ENCODE results near the gene SLCO3A1. TPM values are rescaled to one million over a fixed set of nuclear protein-coding genes. Genes with fewer than 3 reads are reported as not detected.

The SLCO3A1 gene
- total and polyA plus RNA-seq, 4 donors = 1.6 to 3.6 (median 2.4) TPM

DNA sequence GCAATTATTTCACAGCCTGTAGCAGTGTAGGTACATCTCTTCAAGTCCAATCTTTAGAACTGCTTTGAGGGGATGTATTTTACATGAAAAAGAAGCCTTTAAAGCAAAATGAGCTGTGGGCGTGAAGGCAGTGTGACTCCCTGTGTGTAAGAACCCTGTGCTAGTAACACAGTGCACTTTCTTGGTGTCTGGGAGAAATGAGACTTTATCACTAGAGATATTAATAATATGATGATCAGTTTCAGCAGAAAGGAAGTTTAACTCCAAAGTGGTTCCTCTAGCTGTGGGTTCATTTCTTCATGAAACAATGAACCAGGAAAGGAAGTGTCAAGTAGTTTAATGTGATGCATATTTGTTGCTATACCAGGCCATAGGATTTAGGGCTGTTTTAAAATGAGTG is 41.5 kb downstream of the SLCO3A1 start:
- no peak for DNase-seq (ENCODE audit: low spot score)
- Histone ChIP-seq H3K36me3 (ENCODE audit: control insufficient read depth in 4 of 4, insufficient read depth in 3 of 4, low read depth in 1 of 4, low read length in 3 of 4) (no peaks in the 10 kb centered on the region), H3K9ac (ENCODE audit: low read depth in 1 of 2, low read length in 2 of 2) (no peak overlapping the region), H3K9me3 (ENCODE audit: control insufficient read depth in 4 of 4, low read length in 3 of 4) (peaks cover 0 to 3% (median 0%) of the 10 kb centered on the region in 4 donors), H3K27ac (ENCODE audit: low read depth in 1 of 2, low read length in 2 of 2) (no peak overlapping the region), H3K4me3 (ENCODE audit: low read depth in 1 of 3, low read length in 3 of 3) (no peak overlapping the region), H3K4me1 (ENCODE audit: control insufficient read depth in 4 of 4, insufficient read depth in 4 of 4, low read length in 3 of 4) (no peaks in the 10 kb centered on the region), H3K27me3 (ENCODE audit: control insufficient read depth in 4 of 4, insufficient read depth in 4 of 4, low read length in 3 of 4) (peaks cover 0 to 4% (median 0%) of the 10 kb centered on the region in 4 donors)
- TF ChIP-seq FOXA1 (IDR thresholded peaks at IDR 0.05) (no peak), YY1 (IDR thresholded peaks at IDR 0.05) (no peak), RXRA (IDR thresholded peaks at IDR 0.05) (no peak), NR2F2 (IDR thresholded peaks at IDR 0.05) (no peak)
- WGBS = 93% methylated on average over 1 of the region's 1 CpG

DNA sequence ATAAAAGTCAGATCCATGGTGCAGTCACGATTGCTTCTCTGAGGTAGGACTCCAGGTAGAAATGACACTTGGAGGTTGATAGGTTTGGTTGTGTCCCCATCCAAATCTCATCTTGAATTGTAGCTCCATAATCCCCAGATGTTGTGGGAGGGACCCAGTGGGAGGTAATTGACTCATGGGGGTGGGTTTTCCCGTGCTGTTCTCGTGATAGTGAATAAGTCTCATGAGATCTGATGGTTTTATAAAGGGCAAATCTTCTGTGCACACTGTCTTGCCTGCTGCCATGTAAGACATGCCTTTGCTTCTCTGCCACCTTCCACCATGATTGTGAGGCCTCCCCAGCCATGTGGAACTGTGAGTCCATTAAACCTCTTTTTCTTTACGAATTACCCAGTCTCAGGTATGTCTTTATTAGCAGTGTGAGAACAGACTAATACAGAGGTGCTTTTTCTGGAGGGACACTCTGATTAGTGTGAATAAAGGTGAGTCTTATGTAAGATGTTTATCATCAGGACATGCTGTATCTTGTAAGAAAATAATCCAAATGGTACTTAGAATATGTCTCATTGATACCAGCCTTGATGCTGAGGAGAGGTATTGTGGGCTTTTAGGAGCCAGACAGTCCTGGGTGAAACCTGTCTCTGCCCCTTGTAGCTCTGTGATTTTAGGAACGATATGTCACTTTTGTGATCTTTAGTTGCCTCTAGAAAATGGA is 43.0 kb downstream of the SLCO3A1 start:
- H3K9ac ChIP-seq (ENCODE audit: low read depth in 1 of 2, low read length in 2 of 2) = no peak overlapping the region
- no peak overlapping the region for H3K27ac ChIP-seq (ENCODE audit: low read depth in 1 of 2, low read length in 2 of 2)
- no peaks in the 10 kb centered on the region for H3K36me3 ChIP-seq (ENCODE audit: control insufficient read depth in 4 of 4, insufficient read depth in 3 of 4, low read depth in 1 of 4, low read length in 3 of 4)
- no peak overlapping the region for H3K4me3 ChIP-seq (ENCODE audit: low read depth in 1 of 3, low read length in 3 of 3)
- H3K27me3 ChIP-seq (ENCODE audit: control insufficient read depth in 4 of 4, insufficient read depth in 4 of 4, low read length in 3 of 4) = peaks cover 0 to 4% (median 0%) of the 10 kb centered on the region in 4 donors
- WGBS = 84% methylated on average over 5 of the region's 5 CpGs
- DNase-seq (ENCODE audit: low spot score) = no peak
- H3K4me1 ChIP-seq (ENCODE audit: control insufficient read depth in 4 of 4, insufficient read depth in 4 of 4, low read length in 3 of 4) = no peaks in the 10 kb centered on the region
- H3K9me3 ChIP-seq (ENCODE audit: control insufficient read depth in 4 of 4, low read length in 3 of 4) = peaks cover 0 to 3% (median 0%) of the 10 kb centered on the region in 4 donors
- TF ChIP-seq NR2F2 (IDR thresholded peaks at IDR 0.05) = no peak
- no peak for TF ChIP-seq TAF1 (conservative IDR thresholded peaks at IDR 0.05)
- TF ChIP-seq FOXA1 (IDR thresholded peaks at IDR 0.05) = no peak
- TF ChIP-seq, protein P1, sequence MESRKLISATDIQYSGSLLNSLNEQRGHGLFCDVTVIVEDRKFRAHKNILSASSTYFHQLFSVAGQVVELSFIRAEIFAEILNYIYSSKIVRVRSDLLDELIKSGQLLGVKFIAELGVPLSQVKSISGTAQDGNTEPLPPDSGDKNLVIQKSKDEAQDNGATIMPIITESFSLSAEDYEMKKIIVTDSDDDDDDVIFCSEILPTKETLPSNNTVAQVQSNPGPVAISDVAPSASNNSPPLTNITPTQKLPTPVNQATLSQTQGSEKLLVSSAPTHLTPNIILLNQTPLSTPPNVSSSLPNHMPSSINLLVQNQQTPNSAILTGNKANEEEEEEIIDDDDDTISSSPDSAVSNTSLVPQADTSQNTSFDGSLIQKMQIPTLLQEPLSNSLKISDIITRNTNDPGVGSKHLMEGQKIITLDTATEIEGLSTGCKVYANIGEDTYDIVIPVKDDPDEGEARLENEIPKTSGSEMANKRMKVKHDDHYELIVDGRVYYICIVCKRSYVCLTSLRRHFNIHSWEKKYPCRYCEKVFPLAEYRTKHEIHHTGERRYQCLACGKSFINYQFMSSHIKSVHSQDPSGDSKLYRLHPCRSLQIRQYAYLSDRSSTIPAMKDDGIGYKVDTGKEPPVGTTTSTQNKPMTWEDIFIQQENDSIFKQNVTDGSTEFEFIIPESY (IDR thresholded peaks at IDR 0.05) = no peak
- no peak for TF ChIP-seq JUND (IDR thresholded peaks at IDR 0.05)
- no peak for TF ChIP-seq YY1 (IDR thresholded peaks at IDR 0.05)
- TF ChIP-seq GABPA (IDR thresholded peaks at IDR 0.05 in 1 of 2, conservative IDR thresholded peaks at IDR 0.05 in 1 of 2) = no peak
- TF ChIP-seq HNF4A (conservative IDR thresholded peaks at IDR 0.05) = no peak
- no peak for TF ChIP-seq MAX (IDR thresholded peaks at IDR 0.05)
- no peak for TF ChIP-seq SP1 (IDR thresholded peaks at IDR 0.05)
- no peak for TF ChIP-seq HNF4G (IDR thresholded peaks at IDR 0.05)
- no peak for TF ChIP-seq RXRA (IDR thresholded peaks at IDR 0.05)
- no peak for TF ChIP-seq RAD21 (IDR thresholded peaks at IDR 0.05)
- TF ChIP-seq ATF3 (IDR thresholded peaks at IDR 0.05) = no peak
- no peak for TF ChIP-seq CTCF (IDR thresholded peaks at IDR 0.05; ENCODE audit: low read depth, low read length, missing input control)
- no peak for TF ChIP-seq FOXA2 (IDR thresholded peaks at IDR 0.05)
- TF ChIP-seq, protein P2, sequence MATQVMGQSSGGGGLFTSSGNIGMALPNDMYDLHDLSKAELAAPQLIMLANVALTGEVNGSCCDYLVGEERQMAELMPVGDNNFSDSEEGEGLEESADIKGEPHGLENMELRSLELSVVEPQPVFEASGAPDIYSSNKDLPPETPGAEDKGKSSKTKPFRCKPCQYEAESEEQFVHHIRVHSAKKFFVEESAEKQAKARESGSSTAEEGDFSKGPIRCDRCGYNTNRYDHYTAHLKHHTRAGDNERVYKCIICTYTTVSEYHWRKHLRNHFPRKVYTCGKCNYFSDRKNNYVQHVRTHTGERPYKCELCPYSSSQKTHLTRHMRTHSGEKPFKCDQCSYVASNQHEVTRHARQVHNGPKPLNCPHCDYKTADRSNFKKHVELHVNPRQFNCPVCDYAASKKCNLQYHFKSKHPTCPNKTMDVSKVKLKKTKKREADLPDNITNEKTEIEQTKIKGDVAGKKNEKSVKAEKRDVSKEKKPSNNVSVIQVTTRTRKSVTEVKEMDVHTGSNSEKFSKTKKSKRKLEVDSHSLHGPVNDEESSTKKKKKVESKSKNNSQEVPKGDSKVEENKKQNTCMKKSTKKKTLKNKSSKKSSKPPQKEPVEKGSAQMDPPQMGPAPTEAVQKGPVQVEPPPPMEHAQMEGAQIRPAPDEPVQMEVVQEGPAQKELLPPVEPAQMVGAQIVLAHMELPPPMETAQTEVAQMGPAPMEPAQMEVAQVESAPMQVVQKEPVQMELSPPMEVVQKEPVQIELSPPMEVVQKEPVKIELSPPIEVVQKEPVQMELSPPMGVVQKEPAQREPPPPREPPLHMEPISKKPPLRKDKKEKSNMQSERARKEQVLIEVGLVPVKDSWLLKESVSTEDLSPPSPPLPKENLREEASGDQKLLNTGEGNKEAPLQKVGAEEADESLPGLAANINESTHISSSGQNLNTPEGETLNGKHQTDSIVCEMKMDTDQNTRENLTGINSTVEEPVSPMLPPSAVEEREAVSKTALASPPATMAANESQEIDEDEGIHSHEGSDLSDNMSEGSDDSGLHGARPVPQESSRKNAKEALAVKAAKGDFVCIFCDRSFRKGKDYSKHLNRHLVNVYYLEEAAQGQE (IDR thresholded peaks at IDR 0.05) = no peak
- no peak for TF ChIP-seq EGR1 (IDR thresholded peaks at IDR 0.05; ENCODE audit: low read depth in 2 of 2)
